ENCODE data around the gene CCDC127.
A peak's percentile ranks its signal among the peaks of the same experiment; 100 is the strongest.

The CCDC127 gene

DNA sequence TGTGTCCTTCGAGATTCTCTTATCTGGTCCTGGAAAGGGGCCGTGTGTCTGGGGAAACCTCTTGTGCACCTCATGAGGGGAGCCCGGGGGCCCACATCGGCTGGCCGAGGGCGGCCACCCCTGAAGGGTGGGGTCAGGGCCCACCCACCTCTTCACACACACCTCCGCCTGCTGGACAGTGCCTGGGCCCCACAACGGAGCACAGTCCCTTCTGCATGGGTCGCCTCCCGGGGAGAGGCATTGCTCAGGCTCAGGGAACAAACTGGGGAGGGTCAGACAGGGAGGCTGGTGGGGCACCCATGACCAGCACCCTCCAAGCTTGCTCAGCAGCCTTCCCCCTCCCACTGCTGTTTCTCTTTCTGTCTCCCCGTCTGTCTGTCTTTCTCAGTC, 28.0 kb downstream of the CCDC127 start:
- no peak for DNase-seq (ENCODE audit: low spot score)

DNA sequence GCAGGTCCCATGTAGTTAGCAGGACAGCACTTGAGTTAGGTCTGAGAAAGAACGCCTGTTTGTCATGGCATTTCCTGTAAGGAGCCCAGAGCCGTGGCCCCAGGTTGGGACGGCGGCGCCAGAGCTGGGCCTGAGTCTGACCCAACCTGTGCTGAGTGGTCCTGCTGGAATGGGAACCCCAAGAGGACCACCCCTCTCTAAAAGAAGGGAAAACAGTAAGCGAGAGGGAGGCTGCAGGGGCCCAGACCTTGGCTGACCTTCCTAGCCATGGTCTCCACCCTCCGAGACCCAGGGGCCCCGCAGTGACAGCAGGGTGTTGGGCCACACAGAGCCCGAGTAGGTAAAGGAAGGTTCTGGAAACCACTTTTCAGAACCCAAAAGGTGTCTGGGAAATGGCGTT, 28.5 kb downstream of the CCDC127 start:
- DNase-seq (ENCODE audit: low spot score): no peak

DNA sequence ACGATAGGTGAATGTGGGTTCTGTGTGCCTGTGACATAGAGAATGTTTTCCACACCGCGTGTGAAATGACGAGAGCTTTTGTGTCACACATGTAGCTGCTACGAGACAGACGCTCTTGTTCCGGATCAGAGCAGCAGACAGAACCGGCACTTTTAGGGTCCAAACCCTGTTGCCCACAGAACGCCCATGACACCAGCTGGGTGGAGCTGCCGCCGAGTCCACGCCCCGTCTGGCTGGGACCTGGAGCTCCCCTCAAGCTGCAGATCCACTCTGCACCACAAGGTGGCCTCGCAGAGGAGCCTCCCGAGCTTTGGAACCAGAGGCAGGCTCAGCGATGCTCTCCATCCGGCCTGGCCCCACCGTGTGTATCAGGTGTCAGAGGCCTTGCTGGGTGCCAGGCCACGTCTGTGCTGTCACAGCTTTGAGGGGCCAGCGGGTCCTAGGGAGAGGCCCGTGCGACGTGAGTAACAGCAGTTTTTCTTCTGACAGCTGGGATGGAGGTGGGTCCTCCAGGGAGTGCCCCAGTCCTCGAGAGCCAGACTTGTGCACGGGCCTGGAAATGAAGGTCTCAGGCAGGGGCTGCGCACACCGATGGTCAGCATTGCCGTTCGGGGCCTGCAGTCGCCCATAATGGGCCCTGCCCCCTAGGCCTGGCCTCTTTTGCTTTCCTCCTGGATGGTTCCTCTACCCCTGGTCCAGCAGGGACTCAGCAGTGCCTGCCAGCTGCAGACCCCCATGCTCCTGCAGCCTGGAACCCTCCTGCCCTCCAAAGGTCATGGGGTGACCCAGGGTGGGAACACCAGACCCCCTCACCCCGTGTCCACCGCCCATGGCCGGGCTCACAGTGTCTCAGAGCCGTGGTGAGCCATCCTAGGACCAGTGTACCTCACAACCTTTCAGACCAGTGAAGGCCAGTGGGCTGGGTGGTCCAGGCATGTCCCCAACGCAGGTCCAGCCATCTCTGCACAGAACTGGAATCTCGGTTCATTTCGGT, 29.2 kb downstream of the CCDC127 start:
- peak; percentile 86 for DNase-seq (ENCODE audit: low spot score)

DNA sequence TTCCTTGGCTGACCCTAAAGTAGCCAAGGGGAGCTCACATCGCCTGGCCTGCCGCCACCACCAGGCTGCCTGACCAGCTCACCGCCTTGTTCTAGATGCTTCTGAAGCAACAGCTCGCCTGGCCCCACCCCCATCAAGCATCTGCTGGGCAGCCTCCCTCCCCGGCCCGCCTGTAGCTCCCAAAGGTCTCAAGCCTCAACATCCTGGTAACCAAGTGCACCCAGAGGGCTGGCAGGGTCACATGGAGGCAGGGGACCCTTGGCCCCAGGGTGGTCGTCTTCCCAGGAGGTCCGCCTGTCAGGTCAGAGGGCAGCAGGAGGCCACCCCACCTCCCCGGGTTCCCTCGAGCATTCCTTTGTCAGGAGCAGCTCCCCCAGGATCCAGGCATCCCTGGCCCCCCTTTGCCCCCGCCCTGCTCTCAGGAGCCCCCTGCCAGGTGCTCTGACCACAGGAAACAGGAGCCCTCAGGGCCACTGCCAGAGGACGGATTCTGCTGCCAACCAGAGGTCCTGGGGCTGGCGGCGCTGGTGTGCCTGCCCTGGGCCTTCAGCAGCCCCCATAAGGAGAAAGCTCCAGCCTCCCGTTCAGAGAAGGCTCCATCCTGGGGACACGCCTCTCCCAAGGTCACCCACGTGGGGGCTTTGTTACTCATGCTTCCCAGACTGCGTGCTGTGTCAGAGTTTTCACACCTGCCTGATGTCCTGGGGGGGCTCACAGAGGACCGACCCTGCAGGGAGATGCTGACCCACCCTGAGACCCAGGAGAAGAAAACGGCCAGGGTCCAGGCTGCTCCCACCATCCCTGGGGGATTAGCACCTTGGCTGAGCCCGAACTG, 30.1 kb downstream of the CCDC127 start:
- DNase-seq (ENCODE audit: low spot score): no peak

DNA sequence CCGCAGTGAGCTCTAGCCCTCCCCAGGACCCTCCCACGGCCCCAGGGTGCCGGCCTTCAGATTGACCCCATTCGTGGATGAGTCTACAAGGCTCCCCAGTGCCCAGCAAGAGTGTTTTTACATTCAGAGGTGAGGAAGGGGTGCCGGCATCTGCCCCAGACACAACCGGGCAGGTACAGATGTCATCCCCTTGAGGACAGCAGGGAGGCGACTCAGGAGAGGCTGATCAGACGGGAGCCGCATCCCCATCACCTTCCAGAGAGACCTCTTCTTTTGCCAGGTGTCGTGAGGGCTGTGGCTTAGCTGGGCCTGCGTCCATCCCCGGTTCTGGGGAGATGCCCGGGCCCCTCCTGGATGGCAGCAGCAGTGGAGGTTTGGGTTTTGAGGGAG, 30.9 kb downstream of the CCDC127 start:
- no peak for DNase-seq (ENCODE audit: low spot score)

DNA sequence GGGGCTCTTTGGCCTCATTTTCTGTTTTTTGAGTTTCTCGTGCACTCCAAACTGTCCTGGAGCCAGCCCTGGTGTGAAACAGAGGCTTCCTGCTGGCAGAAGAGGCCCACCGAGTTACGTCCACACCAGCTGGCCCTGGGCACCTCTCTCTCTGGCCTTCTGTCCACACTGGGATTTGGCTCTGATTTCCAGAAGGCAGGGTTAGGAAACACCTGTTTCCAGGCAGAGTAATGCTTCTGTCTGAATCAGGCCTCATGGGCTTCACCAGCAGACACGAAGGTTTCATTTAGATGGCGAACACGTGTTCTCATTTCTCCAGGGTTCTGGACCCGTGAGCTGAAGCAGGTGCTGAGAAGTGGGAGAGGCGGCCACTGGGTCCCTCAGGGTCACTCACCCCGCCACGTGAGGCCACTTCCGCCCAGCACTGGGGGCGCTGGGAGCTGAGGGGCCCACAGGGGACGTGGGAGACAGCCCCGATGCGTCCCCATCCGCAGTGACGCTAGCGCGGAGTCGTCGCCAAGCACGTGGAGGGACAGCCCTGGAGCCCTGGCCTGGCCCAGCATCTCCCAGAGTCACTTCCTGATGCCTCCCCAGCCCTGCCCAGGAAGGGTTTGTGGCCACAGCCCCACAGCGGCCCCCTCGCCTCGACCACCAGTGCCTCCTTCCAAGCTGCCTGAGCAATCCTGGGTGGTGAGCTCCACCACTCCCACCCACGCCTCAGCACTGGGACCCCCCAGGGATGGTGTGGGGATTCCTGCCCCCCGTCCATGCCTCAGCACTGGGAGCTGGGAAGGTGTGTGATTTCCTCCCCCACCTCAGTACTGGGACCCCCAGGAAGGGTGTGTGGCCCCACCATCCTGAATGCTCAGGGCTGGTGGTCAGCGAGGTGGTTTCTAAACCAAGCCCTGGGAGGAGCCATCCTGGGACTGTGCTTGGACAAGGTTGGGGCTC, 31.6 kb downstream of the CCDC127 start:
- DNase-seq (ENCODE audit: low spot score): no peak

DNA sequence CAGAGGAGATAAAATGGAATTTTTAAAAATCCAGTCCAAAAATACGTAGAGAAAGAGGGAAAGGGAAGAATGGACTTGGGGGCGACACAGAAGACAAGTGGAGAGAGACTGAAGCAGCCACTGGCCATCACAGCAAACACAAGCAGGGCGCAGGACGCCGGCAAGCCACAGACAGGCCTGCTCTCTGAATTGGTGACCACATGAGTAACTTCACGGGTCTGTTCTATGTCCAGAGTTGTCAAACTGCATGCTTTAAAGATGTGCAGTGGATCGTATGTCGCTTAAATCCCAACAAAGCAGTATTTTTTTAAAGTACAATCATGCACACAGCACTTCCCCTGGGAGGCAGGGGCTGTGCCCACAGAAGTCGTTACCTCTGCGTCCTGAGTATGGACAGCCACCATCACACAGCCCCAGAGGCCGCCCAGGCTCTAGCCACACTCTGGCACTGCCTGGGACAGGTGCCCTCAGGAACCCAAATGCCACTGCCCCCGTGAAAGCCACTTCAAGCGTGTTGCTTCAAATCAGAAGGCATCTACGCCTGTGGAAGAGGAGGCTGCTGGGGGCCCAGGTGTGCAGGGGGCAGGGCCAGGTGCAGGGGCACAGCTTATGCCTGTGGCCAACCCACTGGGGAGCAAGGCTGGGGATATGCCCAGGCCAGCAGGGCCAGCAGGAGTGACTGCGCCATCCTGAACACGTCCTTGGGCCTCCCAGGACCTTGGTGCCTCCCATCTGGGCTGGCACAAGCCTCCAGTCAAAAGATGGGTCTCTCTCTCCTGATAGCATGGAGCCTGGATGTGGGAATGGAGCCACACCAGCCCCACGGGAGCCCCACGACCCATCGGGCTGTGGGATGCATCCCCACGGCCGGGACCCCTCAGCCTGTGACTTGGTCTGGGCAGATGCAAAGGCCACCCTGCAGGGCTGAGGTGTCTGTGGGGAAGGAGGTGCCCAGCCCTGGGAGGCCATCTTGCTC, 32.6 kb downstream of the CCDC127 start:
- DNase-seq (ENCODE audit: low spot score): no peak

DNA sequence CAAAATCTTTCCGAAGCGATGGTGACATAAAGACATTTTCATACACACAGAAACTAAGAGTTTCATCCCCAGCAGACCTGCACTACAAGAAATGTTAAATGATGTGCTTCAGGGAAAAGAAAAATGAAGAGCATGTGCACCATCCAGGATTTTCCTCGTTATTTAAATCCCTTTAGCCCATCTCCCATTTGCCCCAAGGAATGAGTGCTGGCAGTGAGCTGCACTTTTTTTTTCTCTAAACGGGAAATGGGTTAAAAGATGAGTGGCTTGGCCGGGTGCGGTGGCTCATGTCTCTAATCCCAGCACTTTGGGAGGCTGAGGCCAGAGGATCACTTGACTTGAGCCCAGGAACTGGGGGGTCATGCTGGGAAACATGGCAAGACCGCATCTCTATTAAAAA, 33.5 kb downstream of the CCDC127 start:
- DNase-seq (ENCODE audit: low spot score): no peak

DNA sequence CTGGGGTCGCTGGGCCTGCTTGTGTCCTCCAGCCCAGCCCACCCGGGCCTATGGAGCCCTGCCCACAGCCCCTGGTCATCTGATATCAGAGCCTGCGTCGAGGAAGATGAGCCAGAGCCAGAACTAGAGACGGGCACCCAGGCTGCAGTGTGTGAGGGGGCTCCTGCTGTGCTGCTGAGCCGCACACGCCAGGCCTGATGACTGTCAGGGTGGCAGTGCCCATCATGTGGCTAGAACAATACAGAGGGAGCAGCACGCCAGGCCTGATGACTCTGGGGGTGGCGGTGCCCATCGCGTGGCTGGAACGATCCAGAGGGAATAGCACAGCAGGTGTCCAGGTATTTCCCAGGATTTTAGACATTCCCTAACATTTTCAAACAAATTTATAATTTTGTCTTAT, 35.8 kb downstream of the CCDC127 start:
- DNase-seq (ENCODE audit: low spot score): no peak

DNA sequence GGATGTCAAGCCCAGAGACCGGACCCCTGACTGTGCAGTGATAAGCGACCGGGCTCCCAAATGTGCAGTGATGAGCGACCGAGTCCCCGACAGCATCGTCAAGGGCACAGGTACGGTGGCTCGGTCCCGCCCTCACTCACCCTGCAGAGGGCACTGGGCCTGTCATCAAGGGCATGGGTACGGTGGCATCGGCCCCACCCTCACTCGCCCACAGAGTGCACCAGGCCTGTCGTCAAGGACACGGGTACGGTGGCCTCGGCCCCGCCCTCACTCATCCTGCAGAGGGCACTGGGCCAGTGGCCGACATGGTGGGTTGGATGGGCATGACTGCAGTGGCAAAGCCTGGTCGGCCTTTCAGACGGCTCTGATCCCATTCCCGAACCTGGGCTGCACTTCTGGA, 36.4 kb downstream of the CCDC127 start:
- no peak for DNase-seq (ENCODE audit: low spot score)

DNA sequence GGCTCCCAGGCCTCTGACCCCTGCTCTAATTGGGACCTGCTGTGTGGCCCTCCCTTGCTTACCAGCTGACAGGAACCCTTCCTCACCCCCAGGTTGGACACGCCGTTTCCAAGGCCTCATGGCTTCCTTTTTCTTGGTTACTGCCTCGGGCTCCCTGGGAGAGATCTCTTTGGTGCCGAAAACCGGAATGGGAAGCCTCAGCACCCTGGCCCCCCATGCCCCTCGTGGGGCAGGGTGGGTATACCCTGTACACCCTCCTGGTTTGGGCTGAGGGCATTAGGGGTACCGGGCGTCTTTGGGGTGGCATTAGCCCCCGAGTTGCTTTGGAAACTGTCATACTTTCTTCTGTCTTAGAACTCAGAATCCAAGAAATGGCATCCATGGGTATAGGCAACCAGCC, 36.8 kb downstream of the CCDC127 start:
- DNase-seq (ENCODE audit: low spot score): no peak

DNA sequence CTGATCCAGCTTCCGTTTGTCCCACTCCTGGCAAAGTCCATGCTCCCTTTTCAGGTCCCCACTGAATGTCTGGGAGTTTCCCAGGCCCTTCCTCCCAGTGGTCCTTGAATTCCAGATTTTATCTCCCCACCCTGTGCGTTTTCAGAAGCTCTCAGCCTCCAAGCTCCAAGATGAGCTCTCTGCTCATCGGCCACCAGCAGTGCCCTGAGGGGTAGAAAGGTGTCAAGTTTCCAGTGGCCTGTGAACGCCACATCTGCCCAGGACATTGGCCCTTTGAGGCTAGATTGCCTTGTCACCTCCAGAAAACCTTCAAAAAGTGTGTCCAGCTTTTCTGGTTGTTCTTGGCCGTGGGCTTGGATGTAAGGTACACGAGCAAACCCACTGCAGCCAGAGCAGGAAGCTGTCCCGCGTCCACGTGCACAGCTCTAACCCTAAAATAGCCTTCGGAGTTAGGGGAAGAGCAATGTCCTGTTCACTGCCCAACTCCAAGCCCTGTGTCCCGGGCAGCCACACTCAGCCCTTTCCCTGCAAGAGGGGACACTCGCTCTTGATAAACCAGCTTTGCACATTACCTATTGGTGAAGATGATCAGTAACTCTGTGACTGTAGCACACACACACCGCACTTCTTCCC, 37.6 kb downstream of the CCDC127 start:
- no peak for DNase-seq (ENCODE audit: low spot score)

DNA sequence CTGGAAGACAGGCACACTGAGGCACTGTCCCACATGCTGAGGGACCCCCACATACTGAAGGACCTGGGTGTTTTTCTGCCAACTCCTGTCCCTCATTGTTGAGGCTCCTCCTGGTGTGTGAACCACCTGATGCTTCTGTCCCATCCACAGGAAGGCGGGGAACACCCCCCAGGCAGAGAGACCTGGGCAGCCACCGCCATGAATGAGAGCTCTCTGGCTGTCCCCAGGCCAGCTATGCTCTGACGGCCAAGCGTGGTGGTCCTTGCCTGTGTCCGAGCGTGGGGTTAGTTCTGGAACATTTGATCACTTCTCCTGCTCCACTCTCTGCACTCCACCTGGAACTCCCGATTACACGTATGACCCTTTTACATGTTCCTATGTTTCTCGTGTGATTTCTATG, 38.6 kb downstream of the CCDC127 start:
- DNase-seq (ENCODE audit: low spot score): no peak

DNA sequence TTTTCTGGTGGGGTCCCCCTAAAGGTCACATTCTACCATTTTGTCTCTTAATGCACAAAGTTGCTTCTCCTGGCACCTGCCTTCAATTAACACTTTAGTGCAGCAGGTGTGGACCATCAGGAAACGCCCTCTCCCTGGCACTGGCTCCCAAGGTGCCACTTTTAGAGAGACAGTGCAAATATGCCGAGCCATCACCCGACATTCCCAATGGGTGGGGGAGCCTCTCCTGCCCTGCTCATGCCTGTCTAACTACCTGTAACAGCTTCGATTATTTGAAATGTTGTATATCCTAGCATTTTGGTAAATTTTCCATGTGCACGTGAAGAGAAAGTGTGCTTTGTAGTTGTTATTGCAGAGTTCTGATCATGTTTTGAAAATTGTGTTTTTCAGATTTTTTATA, 39.8 kb downstream of the CCDC127 start:
- DNase-seq (ENCODE audit: low spot score): no peak

DNA sequence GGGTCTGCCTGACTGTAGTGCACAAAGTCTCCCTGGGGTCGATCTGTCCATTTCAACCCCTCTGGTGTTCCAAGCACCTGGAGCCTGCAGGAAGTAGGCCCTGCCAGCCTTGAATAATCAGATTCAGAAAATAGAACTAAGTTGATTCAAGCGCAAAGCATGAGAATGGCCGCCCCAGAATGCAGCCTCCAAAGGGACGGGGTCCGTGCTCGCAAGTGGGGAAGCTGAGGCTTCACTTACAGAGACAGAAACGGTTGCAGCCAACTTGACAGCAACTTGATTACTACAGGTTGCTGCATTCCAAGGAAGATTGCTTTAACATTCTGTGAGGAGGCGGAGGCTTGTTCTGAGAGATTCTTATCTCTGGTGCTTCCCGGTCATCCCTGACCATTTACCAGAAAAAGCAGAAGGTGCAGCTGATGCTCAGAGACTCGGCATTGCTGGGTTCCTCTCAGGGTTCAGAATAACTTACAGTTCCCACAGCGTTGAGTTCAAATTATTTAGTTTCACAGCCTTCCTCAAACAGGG, 41.6 kb downstream of the CCDC127 start:
- no peak for DNase-seq (ENCODE audit: low spot score)

DNA sequence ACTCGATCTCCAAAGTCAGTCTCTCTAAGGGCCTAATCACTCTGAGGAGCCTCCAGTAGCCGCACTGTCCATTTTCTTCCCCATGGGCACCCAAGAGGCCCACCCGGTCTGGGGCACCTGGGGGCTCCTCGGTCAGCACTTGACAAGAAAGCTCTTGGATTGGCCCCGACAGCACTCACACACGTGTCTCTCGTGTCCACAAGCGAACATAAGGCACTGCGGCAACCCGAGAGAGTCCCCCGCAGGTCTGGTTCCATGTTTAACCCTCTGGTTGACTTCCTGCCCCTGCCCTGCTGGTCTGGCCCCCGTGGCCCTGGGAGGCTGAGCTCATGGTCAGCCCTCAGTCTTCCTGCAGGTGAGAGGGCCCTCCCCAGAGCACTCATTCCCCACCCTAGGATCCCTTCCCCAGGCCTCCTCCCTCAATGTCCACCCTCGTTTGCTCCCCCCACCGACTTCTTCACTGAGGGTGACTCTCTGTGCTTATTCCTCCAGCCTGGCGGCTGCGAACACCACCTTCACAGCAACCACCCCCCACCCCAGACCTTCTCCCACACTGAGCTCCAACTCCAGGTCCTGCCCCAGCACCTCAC, 43.0 kb downstream of the CCDC127 start:
- DNase-seq (ENCODE audit: low spot score): no peak

DNA sequence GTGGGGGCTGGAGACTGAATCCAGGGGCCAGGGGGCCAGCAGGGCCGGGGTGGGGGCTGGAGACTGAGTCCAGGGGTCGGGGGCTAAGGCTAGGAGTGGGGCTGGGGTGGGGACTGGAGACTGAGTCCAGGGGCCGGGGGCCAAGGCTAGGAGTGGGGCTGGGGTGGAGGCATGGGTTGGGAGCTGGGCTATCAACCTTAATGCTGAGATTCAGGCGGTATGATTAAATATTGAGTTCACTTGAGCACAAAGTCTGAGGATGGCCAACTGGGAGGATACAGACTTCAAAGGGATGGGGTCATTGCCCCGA, 43.7 kb downstream of the CCDC127 start:
- DNase-seq (ENCODE audit: low spot score): no peak

DNA sequence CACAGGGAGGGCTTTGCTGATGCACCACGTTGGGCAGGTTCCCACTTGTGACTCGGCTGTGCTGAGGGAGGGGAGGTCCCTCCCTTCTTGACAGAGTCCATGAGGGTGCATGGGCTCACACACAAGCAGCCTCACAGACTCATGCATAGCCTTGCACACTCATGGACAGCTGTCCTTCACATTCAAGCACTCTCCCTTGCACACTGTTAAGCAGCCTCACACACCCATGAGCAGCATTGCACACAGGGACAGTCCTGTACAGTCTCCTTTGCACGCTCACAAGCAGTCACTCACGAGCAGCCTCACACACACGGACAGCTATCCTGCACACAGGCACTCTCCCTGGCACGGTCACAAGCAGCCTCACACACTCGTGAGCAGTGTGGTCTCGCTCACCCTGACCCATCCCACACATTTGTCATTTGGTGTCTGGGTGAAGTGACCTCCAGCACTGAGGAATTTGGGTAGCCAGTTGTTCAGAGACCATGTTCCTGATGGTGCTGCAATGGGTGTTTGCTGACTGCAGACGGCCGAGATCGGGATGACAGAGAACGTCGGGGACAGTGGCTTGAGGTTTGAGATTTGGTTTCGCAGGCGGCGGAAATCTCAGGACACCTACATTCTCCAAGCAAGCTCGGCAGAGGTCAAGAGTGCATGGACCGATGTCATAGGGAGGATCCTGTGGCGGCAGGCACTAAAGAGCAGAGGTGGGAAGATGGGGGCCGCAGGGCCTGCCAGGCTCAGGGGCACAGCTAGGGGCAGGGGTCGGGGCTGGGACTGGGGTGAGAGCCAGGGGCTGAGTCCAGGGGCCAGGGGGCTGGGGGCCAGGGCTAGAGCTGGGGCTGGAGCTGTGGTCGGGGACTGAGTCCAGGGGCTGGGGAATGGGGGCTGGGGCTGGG, 44.3 kb downstream of the CCDC127 start:
- no peak for DNase-seq (ENCODE audit: low spot score)

DNA sequence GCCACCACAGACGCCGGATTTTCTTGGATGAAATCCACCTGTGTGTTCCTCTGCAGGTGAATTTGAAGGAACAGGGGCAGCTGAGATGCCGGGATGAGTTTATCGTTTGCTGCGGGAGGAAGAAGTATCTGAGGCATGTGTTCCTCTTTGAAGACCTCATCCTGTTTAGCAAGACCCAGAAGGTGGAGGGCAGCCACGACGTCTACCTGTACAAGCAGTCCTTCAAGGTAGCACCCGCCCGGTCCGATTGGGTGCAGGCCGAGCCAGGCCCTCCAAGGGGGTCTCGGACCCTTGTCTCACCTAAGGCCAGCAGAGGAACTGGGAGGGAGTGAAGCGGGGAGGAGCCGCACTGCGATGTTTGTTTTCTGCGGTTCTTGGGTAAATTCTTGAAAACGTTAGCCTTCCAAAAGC, 45.1 kb downstream of the CCDC127 start:
- DNase-seq (ENCODE audit: low spot score): no peak

Measured in hematopoietic multipotent progenitor cell treated with erythropoietin and hydrocortisone succinate and interleukin-3 and kit ligand, for 17 days (in vitro differentiated cells).